Lower leg skin (tissue), 4 donors: ENCODE measurements around the gene KPNA3. TPM values are rescaled to one million over a fixed set of nuclear protein-coding genes. Genes with fewer than 3 reads are reported as not detected.

ENCODE experiments used
- DNase-seq, 2 donors: peaks; one replicate each; pipeline ENCODE4 v3.0.0-alpha.2; 2019; ENCODE audit warnings: low spot score in 2 of 2
- H3K4me3 ChIP-seq: fragments of 200-600 bp; sonication (generic); 2 replicates; pipeline ENCODE4 v1.5.1; 2017; ENCODE audit warnings: mild to moderate bottlenecking, low read depth; ENCODE audit not compliant: poor library complexity, severe bottlenecking
- CTCF ChIP-seq, 3 donors: fragments of 450-650 bp; IDR thresholded peaks; one replicate each; pipeline ENCODE4 v1.5.1; 2016; ENCODE audit warnings: antibody characterized with exemption in 3 of 3, mild to moderate bottlenecking in 3 of 3, moderate library complexity in 2 of 3
- POLR2A ChIP-seq, 2 donors: fragments of 450-650 bp; IDR thresholded peaks; one replicate each; pipeline ENCODE4 v1.6.1; 2016 to 2017; ENCODE audit warnings: antibody characterized with exemption in 2 of 2, mild to moderate bottlenecking in 1 of 2, moderate library complexity in 1 of 2
- WGBS, 2 donors: methylation state at CpG; one replicate each; pipeline ENCODE4 v1.1.5; 2018; 5-methylcytosine and 5-hydroxymethylcytosine counted together
- intact Hi-C: fragments of 100-400 bp; cut with DNase I; formaldehyde crosslinking; loops from one replicate; pipeline ENCODE4 v1.15.0; 2023; ENCODE audit warnings: low total_unique reads
- total RNA-seq, 4 donors: library from RNA; depleted of rRNA; stranded (reverse); fragments of >200 nt; gene quantifications; one replicate each; pipeline ENCODE4 v1.1.0, GENCODE V29; 2016

The KPNA3 gene
- total RNA-seq, 4 donors from 2014 or later = 17.7 to 25.0 (median 24.8) TPM

- 93 to 95% methylated on average over 4 of the region's 4 CpGs for WGBS, 2 donors
- no peak for DNase-seq
- no peak for TF ChIP-seq CTCF (IDR thresholded peaks at IDR 0.05)
- no peak for TF ChIP-seq POLR2A (IDR thresholded peaks at IDR 0.05)
- intact Hi-C loops = no loop called here
- H3K4me3 ChIP-seq = no peak overlapping the region
Observed at GRCh38 chr13:49754146-49754545, 38.3 kb downstream of the KPNA3 start.

DNA sequence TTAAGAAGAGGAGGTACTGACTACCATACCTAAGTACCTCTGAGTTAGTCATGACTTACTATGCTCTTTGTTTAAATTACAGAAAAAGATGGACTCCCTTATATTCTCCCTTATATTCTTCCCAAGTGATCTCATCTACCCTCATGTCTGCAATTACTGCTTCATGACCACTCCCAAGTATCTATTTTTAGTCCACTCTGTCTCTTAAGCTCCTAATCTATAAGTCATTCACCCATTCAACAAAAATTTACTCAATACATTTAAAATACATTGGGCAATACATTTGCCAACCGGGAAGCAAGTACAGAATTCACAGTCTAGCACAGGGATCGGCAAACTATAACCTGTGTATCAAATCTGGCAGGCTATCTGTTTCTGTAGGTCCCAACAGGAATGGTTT, 42.6 kb downstream of the KPNA3 start:
- WGBS, 2 donors = 94 to 98% methylated on average over 2 of the region's 2 CpGs
- no peak overlapping the region for H3K4me3 ChIP-seq
- TF ChIP-seq POLR2A (IDR thresholded peaks at IDR 0.05) (no peak), CTCF (IDR thresholded peaks at IDR 0.05) (no peak)
- intact Hi-C loops = no loop called here
- DNase-seq = no peak

- 73 to 83% methylated on average over 5 of the region's 5 CpGs for WGBS, 2 donors
- H3K4me3 ChIP-seq = no peak overlapping the region
- intact Hi-C loops = no loop called here
- TF ChIP-seq POLR2A (IDR thresholded peaks at IDR 0.05) (no peak), CTCF (IDR thresholded peaks at IDR 0.05) (no peak)
- DNase-seq = no peak
Observed at GRCh38 chr13:49746111-49746510, 46.4 kb downstream of the KPNA3 start.

- DNase-seq = no peak
- H3K4me3 ChIP-seq = no peak overlapping the region
- intact Hi-C loops = no loop called here
- WGBS, 2 donors = 92% methylated on average over 2 of the region's 2 CpGs
- no peak for TF ChIP-seq CTCF (IDR thresholded peaks at IDR 0.05)
- TF ChIP-seq POLR2A (IDR thresholded peaks at IDR 0.05) = no peak
Observed at GRCh38 chr13:49740870-49741269, 51.6 kb downstream of the KPNA3 start.

GRCh38 chr13:49739498-49740187, 52.8 kb downstream of the KPNA3 start:
- WGBS, 2 donors = 91 to 92% methylated on average over 5 of the region's 5 CpGs

More at GRCh38 chr13:49739498-49740187, 52.8 kb downstream of the KPNA3 start:
- no peak overlapping the region for H3K4me3 ChIP-seq
- intact Hi-C loops = no loop called here
- no peak for DNase-seq
- TF ChIP-seq POLR2A (IDR thresholded peaks at IDR 0.05) (no peak), CTCF (IDR thresholded peaks at IDR 0.05) (no peak)
